Activated naive CD4-positive, alpha-beta T cell treated with anti-CD3 and anti-CD28 coated beads, Interleukin-2, amount 50 U/mL, for 72 hours (primary cell): ENCODE data around the gene USP37. TPM values are rescaled to one million over a fixed set of nuclear protein-coding genes. Genes with fewer than 3 reads are reported as not detected.
A peak's percentile ranks its signal among the peaks of the same experiment; 100 is the strongest.

Experiments
- ATAC-seq, 2 donors: fragments of 150-1000 bp; cut with Tn5 transposase; 2 replicates each; pipeline ENCODE4 v1.10.0; 2021; ENCODE audit warnings: mild to moderate bottlenecking in 2 of 2, moderate library complexity in 2 of 2
- DNase-seq, 2 donors: peaks; one replicate each; pipeline ENCODE4 v3.0.0; 2021 to 2022; ENCODE audit warnings: low spot score in 2 of 2
- H3K27ac Mint-ChIP-seq, 2 donors: one replicate each; pipeline ENCODE4 v1.8.0; 2022; ENCODE audit warnings: mild to moderate bottlenecking in 2 of 2, mixed read lengths in 2 of 2
- H3K36me3 Mint-ChIP-seq, 2 donors: one replicate each; pipeline ENCODE4 v1.8.0; 2022; ENCODE audit warnings: mixed read lengths in 2 of 2
- H3K9me3 Mint-ChIP-seq, 2 donors: one replicate each; pipeline ENCODE4 v1.8.0; 2022; ENCODE audit warnings: mixed read lengths in 2 of 2
- total RNA-seq, 2 donors: library from RNA; stranded (reverse); gene quantifications; one replicate each; pipeline ENCODE4 v1.2.3, GENCODE V29; 2022

USP37 gene, protein sequence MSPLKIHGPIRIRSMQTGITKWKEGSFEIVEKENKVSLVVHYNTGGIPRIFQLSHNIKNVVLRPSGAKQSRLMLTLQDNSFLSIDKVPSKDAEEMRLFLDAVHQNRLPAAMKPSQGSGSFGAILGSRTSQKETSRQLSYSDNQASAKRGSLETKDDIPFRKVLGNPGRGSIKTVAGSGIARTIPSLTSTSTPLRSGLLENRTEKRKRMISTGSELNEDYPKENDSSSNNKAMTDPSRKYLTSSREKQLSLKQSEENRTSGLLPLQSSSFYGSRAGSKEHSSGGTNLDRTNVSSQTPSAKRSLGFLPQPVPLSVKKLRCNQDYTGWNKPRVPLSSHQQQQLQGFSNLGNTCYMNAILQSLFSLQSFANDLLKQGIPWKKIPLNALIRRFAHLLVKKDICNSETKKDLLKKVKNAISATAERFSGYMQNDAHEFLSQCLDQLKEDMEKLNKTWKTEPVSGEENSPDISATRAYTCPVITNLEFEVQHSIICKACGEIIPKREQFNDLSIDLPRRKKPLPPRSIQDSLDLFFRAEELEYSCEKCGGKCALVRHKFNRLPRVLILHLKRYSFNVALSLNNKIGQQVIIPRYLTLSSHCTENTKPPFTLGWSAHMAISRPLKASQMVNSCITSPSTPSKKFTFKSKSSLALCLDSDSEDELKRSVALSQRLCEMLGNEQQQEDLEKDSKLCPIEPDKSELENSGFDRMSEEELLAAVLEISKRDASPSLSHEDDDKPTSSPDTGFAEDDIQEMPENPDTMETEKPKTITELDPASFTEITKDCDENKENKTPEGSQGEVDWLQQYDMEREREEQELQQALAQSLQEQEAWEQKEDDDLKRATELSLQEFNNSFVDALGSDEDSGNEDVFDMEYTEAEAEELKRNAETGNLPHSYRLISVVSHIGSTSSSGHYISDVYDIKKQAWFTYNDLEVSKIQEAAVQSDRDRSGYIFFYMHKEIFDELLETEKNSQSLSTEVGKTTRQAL
- 10 to 100 TPM; 54.0 to 65.5 TPM for total RNA-seq

DNA sequence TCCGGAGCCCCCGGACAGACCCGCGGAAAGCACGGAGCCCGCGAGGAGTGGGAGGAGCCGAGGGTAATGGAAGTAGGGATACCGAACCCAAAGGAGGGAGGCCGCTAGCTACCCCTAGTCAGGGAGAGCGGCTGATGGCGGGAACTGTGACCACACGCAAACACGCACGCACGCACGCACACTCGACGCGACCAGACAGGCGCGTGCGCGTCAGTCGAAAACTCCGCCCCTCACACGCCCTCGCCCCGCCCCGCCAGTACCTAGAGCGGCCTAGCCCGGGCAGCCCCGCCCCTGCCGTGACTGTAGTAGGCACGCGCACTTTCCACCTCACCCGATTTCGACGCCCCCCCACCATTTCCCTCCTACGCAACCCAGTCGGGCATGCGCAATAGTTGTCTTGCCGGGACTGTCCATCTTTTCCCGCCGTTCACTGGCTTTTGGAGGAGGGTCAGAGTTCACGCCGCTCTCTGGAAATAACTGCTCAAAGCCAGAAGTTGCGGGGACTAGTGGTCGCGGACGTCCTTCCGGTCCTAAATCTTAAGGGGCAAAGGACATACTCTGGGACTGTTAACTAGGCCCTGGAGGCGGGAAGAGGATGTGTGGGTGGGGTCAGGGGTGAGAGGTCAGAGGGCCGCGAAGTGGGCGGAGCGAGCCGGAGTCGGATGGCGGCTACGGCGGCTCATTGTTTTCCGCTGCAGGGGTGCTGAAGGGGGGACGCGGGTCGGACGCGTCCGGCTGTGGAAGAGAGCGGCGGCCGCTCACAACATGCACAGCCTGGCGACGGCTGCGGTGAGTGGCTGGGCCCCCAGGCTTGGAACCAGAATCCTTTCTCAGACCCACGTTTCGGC is at the start of gene USP37, which contains the start of gene CNOT9:
Gene USP37 (minus strand): TSS at position 162 of the 848 bp plus-strand sequence. CDS start 9,698 bp downstream, outside the sequence.
Gene CNOT9 (plus strand): TSS at position 650 of the 848 bp plus-strand sequence. CDS start 116 bp downstream, at position 766.
- H3K36me3 Mint-ChIP-seq = peaks cover 45 to 69% of the 10 kb centered on the region in 2 donors
- peak; percentile 81 to 94 for ATAC-seq
- DNase-seq = peak; percentile 100
- no peaks in the 10 kb centered on the region for H3K9me3 Mint-ChIP-seq
- H3K27ac Mint-ChIP-seq = peak within 1 kb of the TSS; percentile 99 to 100

DNA sequence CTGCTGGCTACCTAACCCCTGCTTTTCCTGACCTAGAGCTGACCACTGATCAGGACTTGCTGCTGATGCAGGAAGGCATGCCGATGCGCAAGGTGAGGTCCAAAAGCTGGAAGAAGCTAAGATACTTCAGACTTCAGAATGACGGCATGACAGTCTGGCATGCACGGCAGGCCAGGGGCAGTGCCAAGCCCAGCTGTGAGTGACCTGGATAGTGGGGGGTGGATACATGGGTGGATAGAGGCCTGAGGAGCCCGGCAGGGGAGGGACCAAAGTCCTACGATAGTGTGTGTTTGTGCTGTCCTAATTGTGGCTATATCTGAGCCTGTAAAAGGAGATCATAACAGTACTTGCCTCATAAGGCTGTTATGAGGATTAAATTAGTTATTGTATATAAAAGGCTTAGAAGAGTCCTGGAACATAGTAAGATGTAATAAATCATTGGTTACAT is 47.7 kb upstream of the USP37 start:
- Mint-ChIP-seq H3K9me3 (no peaks in the 10 kb centered on the region), H3K27ac (peak overlapping the region in 1 of 2 donors; percentile 59), H3K36me3 (no peaks in the 10 kb centered on the region)
- ATAC-seq = no peak
- no peak for DNase-seq

DNA sequence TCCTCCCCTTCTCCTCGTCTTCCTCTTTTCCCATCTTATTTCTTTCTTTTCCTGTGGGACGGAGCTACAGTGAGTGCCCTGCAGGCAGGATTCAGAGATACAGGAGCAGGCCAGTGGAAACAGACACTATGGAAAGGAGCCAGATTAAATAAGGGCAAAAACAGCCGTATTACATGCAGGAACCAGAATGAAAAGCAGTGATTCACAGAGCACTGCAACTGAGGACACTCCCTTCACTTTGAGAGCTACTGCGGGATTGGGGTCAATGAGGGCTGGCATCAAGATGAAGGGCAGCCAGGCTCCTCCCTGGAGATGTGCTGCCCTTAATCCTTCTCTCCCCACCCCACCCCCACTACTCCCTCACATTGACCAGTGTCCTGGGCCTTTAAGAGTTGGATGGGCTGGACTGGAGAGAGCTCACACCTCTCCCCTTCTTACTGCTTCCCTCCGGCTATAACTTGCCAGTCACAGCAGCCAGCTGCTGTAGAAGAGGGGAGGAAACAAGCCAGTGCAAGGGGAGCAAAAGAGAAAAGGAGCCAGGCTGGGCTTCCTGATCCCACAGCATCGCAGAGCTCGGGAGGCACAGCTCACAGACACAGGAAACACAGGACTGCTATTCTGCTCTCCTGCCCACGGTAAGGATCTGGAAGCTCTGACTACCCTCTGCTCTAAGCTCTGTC is 39.4 kb upstream of the USP37 start, which contains the start of gene PLCD4:
Gene PLCD4 (plus strand): TSS at position 464 of the 680 bp plus-strand sequence. CDS start 7,841 bp downstream, outside the sequence.
- Mint-ChIP-seq H3K27ac (no peak within 1 kb of the TSS), H3K9me3 (no peaks in the 10 kb centered on the region), H3K36me3 (no peaks in the 10 kb centered on the region)
- DNase-seq (no peak), ATAC-seq (no peak)

DNA sequence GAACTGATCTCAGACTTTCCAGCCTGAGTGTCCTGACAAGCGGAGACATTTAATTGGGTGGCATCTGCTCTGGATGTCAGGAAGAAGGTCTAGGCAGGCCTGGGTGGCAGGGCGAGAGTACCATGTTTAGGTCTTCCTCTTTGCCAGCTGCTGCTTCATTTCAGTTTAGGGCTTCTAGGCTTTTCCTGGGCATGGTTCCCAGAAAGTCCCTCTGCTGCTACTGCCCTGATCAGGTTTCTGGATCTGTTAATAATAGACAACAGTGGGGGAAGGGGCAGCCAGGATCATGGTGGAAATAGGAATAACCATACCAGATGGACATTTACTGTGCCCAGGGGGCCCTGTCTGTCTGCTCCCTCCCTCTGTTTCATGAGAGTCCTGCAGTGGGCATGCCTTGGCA is 37.3 kb upstream of the USP37 start:
- ATAC-seq (no peak), DNase-seq (no peak)
- no peaks in the 10 kb centered on the region for H3K36me3 Mint-ChIP-seq
- H3K27ac Mint-ChIP-seq = no peak overlapping the region
- H3K9me3 Mint-ChIP-seq = no peaks in the 10 kb centered on the region

DNA sequence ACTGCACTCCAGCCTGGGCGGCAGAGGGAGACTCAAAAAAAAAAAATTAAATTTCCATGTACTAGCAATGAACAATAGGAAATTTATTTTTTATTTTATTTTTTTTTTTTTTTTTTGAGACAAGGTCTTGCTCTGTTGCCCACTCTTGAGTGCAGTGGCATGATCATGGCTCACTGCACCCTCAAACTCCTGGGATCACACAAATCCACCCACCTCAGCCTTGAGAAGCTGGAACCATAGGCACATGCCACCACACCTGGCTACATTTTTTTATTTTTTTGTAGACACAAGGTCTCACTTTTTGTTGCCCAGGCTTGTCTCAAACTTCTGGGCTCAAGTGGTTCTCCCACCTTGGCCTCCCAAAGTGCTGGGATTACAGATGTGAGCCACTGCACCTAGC is 17.4 kb upstream of the USP37 start:
- Mint-ChIP-seq H3K27ac (no peak overlapping the region), H3K36me3 (peaks cover 12 to 31% of the 10 kb centered on the region in 2 donors)
- no peak for ATAC-seq

DNA sequence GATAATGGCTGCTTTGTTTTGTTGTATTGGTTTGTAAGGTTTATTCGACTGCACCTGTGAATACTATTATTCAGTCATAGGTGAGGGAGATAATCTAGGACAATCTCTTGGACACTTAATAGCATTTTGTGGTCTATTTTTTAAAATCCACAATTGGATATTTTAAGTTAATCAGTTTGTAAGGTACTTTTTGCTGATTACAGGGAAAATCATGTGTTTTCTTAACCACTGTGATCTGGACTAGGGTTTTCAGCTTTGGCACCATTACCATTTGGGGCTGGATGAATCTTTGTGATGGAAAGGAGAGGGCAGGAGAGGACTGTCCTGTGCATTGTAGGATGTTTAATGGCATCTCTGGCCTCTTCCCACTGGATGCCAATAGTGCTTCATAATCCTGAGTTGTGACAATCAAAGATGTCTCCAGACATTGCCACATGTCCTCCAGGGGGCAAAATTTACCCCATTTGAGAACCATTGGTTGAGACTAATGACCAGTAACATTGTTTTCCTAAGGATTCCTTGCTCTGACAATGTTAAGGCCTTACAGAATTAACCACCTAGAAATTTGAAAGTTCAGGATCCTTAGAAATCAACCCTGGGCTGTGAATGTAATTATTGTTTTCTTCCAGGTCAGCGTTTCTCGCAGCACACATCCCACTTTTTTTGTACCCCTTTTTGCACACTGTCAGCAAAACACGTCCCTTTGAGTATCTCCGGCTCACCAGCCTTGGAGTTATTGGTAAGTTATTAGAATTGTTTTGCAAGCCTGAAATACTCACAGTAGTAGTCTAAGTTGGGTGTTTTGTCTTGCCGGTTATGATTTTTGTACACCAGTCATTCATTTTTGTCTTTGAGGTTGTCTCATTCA is 16.1 kb upstream of the USP37 start:
- Mint-ChIP-seq H3K27ac (no peak overlapping the region), H3K36me3 (peaks cover 12 to 34% of the 10 kb centered on the region in 2 donors), H3K9me3 (no peaks in the 10 kb centered on the region)
- DNase-seq (no peak), ATAC-seq (no peak)

More for the DNA sequence above, 17.4 kb upstream of the USP37 start:
- H3K9me3 Mint-ChIP-seq = no peaks in the 10 kb centered on the region
- no peak for DNase-seq

DNA sequence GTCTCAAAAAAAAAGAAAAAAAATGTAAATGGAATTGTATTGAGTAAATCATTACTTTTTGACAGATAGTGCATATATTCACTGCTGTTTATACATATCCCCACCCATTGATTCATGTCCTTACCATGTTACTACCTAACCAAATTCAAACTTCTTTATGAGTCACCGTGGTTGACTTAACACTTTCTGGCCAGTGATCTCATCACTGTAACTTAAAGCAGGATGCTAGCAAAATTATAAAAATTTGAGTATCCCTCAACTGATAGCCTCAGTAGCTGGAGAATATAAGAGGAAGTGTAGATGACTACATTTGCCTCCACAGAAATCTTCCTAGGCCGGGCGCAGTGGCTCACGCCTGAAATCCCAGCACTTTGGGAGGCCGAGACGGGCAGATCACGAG is 13.9 kb upstream of the USP37 start:
- Mint-ChIP-seq H3K9me3 (no peaks in the 10 kb centered on the region), H3K27ac (peak overlapping the region; percentile 74 to 79), H3K36me3 (peaks cover 12 to 34% of the 10 kb centered on the region in 2 donors)
- ATAC-seq = peak; percentile 100
- DNase-seq = no peak

DNA sequence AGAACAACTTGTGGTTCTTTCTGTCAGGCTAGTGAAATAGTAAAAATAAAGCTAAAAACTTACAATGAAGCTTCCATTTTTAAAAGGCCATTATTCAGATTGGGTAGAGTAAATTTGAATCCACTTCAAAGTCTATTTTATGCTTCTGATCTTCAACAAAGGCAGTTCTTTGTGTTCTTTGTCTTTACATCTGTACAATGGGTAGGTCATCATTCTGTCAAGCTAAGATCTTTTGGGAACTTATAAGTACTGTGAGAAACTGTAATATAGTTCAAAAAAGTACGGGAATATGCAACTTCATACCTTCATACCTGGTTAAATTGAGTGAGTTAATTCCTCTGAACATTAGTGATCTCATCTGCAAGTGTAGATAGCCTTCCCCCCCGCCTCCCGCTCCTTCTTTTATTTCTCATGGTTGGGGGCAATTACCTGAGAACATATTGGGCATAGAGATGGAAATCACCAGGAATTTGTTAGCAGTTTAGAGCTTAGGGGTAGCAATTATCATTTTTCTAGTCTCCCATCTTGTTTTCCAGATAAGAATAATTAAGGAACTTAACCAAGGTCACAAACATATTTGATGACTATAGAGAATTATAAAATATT is 10.2 kb upstream of the USP37 start:
- Mint-ChIP-seq H3K9me3 (no peaks in the 10 kb centered on the region), H3K36me3 (peaks cover 8 to 15% of the 10 kb centered on the region in 2 donors), H3K27ac (no peak overlapping the region)
- ATAC-seq (no peak), DNase-seq (no peak)

DNA sequence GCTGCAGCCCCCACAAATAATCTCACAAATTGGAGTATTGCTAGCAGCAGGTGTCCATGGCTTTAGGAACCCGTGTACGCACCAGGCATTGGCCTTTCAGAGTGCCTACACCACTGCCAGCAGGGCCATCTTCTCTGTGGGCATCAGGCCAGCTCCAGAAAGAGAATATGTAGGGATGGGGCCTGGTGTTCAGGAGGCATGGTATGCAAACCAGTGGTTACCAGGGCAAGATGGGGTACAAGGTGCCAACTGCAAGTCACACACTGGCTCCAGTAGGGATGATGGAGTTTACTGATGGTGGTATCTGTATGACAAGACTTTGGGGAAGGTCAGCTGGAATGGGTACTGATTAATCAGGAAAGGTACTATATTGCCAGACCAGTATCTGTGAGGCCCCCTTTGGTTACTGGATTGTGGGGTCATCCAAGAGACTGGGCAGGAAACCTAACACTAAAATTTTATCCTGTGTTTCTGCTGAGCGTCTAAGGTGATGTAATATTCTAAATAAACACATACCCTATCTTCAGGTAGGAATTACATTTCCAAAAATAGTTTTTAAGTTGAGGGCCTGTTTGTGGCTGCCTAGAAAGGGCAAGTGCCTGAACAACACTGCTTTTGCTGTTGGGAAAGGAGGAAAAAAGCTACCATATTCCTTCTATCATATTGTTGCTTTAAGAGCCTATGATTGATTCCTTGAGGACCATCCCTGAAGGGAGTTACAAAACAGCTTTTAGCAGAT is 9.5 kb upstream of the USP37 start:
- no peak overlapping the region for H3K27ac Mint-ChIP-seq
- ATAC-seq = no peak
- no peak for DNase-seq
- no peaks in the 10 kb centered on the region for H3K9me3 Mint-ChIP-seq
- H3K36me3 Mint-ChIP-seq = peaks cover under 1 to 10% of the 10 kb centered on the region in 2 donors

DNA sequence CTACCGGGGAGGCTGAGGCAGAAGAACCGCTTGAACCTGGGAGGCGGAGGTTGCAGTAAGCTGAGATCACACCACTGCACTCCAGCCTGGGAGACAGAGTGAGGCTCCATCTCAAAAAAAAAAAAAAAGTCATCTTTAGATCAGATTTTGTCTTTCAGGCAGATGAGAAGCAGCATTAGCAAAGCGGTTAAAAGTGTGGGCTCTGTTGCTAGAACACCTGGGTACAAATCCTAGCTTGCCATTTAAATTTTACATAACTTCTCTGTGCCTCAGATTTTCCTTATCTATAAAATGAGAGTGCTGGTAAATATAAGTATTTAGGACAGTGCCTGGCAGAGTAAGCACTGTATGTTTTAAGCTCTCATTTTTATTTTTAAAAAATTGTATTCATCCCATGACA is 8.7 kb upstream of the USP37 start:
- no peaks in the 10 kb centered on the region for H3K9me3 Mint-ChIP-seq
- peaks cover 0 to 13% of the 10 kb centered on the region in 2 donors for H3K36me3 Mint-ChIP-seq
- ATAC-seq (no peak), DNase-seq (no peak)
- H3K27ac Mint-ChIP-seq = no peak overlapping the region

DNA sequence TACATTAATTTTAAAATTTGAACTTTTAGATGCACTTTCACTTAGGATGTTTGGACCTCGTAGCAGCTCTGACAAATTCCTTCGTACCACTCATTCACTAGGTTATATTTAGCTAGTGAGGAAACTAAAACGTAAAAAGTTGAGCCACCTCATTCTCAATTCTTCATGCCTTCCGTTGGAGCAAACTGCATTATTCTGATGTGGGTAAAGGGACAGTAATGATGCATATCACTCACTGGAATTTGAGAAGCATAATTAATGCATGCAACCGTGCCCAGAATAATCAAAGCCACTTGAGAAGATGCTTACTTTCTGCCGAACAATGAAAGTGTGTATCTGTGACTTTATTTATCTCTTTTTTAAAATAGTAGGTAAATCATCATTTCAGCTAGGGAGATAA is 2.7 kb upstream of the USP37 start:
- Mint-ChIP-seq H3K27ac (peak overlapping the region; percentile 85 to 99), H3K9me3 (no peaks in the 10 kb centered on the region), H3K36me3 (peaks cover 45 to 52% of the 10 kb centered on the region in 2 donors)
- ATAC-seq (no peak), DNase-seq (no peak)

DNA sequence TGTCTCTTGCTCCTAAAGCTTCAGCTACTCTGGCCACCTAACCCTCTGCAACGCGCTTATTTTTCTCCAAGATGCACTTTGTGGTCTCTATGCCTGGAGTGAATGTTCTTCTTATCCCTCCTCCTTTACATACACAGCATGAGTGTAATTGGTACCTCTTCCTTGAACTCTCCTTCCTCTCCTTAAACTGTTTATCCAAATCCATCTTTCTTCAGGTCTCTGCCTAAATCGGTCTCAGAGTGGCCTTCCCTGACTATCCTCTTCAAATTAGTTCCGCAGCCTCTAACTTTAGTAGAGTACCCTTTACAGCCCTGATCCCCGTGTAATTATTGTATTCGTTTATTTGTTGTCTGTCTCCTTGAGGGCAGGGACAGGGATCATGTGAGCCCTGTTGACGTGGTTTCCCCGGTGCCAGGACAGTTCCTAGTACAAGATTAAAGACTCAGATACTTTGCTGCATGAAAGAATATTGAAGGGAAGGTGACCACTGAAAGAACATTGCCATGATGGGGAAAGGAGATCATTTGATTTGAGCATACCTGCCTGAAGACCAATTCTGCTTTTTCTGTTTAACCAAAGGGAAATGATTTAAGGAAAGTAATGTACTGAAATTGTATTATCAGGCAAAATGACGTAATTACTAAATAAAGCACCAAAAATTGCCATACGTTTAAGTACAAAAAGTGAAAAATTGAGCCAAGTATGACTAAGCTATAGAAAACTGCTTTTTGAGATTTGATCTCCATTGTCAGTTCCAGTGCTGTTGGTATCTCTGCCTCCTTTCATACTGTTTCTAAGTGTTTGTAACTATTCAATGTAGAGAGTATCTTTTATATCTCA is 1.7 kb upstream of the USP37 start:
- peak overlapping the region; percentile 99 to 100 for H3K27ac Mint-ChIP-seq
- no peak for DNase-seq
- peaks cover 45 to 58% of the 10 kb centered on the region in 2 donors for H3K36me3 Mint-ChIP-seq
- ATAC-seq = no peak
- H3K9me3 Mint-ChIP-seq = no peaks in the 10 kb centered on the region

DNA sequence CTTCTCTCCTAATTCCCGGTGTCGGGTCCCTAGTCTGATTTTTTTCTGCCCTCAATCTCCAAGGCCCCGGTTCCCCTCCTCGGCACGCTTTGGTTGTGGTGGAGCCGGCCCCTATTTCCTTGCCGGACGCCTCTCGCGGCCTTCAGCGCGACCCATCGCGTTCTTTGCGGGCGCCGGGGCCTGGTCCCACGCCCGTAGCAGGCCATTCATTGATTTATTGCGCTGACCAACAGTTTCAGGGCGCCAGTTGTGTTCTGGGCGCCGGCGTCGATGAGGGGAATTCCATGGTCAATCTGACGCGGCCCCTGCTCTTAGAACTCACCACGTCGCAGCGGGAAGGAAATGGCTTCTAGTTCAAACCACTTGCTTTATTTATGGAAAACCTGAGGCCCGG is 884 bp upstream of the USP37 start:
- ATAC-seq = peak; percentile 4 to 66
- Mint-ChIP-seq H3K27ac (peak overlapping the region; percentile 99 to 100), H3K9me3 (no peaks in the 10 kb centered on the region), H3K36me3 (peaks cover 45 to 64% of the 10 kb centered on the region in 2 donors)
- peak; percentile 52 to 86 for DNase-seq
